Fibroblast of lung (primary cell): ENCODE data around the gene FADS6. TPM values are rescaled to one million over a fixed set of nuclear protein-coding genes. Genes with fewer than 3 reads are reported as not detected.

Experiments
- DNase-seq, 2 donors: peaks; one replicate each; pipeline versions ENCODE4 v3.0.0 to v3.0.0-alpha.2; 2010; ENCODE audit warnings: low read depth in 2 of 2
- H2AFZ ChIP-seq: 2 replicates; pipeline ENCODE4 v1.5.1; 2012; ENCODE audit warnings: low read length, control low read depth, inconsistent platforms
- H3K27ac ChIP-seq: 2 replicates; pipeline ENCODE4 v1.5.1; 2011; ENCODE audit warnings: low read length, control low read depth; ENCODE audit not compliant: insufficient read depth
- H3K27me3 ChIP-seq: 2 replicates; pipeline ENCODE4 v1.5.1; 2011; ENCODE audit warnings: mild to moderate bottlenecking, low read length; ENCODE audit not compliant: control insufficient read depth, insufficient read depth
- H3K36me3 ChIP-seq: 2 replicates; pipeline ENCODE4 v1.5.1; 2011; ENCODE audit warnings: low read length; ENCODE audit not compliant: control insufficient read depth, insufficient read depth
- H3K4me1 ChIP-seq: 2 replicates; pipeline ENCODE4 v1.5.1; 2011; ENCODE audit warnings: low read length; ENCODE audit not compliant: control insufficient read depth, insufficient read depth; ENCODE audit errors: extremely low read depth
- H3K4me2 ChIP-seq: 2 replicates; pipeline ENCODE4 v1.5.1; 2011; ENCODE audit warnings: low read length, control low read depth; ENCODE audit not compliant: insufficient read depth; ENCODE audit errors: extremely low read depth
- H3K4me3 ChIP-seq, 4 experiments: fragments of 200-600 bp in 1 of 4; sonication (generic) in 1 of 4; replicated peaks in 1 of 4; 2 replicates each; pipeline ENCODE4 v1.5.1; 2011 to 2016; ENCODE audit warnings: low read length in 4 of 4, low read depth in 3 of 4, mild to moderate bottlenecking in 3 of 4, control low read depth in 2 of 4, inconsistent platforms in 1 of 4, mixed read lengths in 1 of 4; ENCODE audit not compliant: insufficient read depth in 1 of 4; ENCODE audit errors: control extremely low read depth in 1 of 4
- H3K79me2 ChIP-seq: 2 replicates; pipeline ENCODE4 v1.5.1; 2012; ENCODE audit warnings: mild to moderate bottlenecking, low read length, inconsistent platforms; ENCODE audit not compliant: control insufficient read depth, insufficient read depth
- H3K9ac ChIP-seq: 2 replicates; pipeline ENCODE4 v1.5.1; 2011; ENCODE audit warnings: mild to moderate bottlenecking, low read length, control low read depth; ENCODE audit not compliant: insufficient read depth
- H3K9me3 ChIP-seq: 2 replicates; pipeline ENCODE4 v1.5.1; 2012; ENCODE audit warnings: low read depth, low read length; ENCODE audit not compliant: control insufficient read depth, insufficient read depth
- H4K20me1 ChIP-seq: 2 replicates; pipeline ENCODE4 v1.5.1; 2011; ENCODE audit warnings: low read length; ENCODE audit not compliant: control insufficient read depth, insufficient read depth; ENCODE audit errors: extremely low read depth
- EZH2 ChIP-seq: IDR thresholded peaks from 2 replicates; pipeline ENCODE4 v1.5.1; 2012; ENCODE audit warnings: low read length, control low read depth, mild to moderate bottlenecking; ENCODE audit errors: missing control alignments
- polyA plus RNA-seq, 2 donors: library from polyadenylated mRNA; depleted of rRNA in 1 of 2; stranded (reverse) in 1 of 2; unstranded in 1 of 2; fragments of >200 nt; gene quantifications; 2 replicates each; pipeline ENCODE4 v1.2.1, GENCODE V29; 2011 to 2012; ENCODE audit warnings: missing spikeins in 1 of 2
- total RNA-seq: library from RNA; depleted of rRNA; stranded (reverse); fragments of >200 nt; gene quantifications from 2 replicates; pipeline ENCODE4 v1.2.1, GENCODE V29; 2014
- TF ChIP-seq, protein P1 (sequence below), 2 donors: IDR thresholded peaks in 1 of 2; conservative IDR thresholded peaks in 1 of 2; 1 replicate in 1 of 2; 2 replicates in 1 of 2; pipeline ENCODE4 v1.5.1; 2011 to 2012; ENCODE audit warnings: low read length in 2 of 2, control low read depth in 1 of 2, inconsistent platforms in 1 of 2, low read depth in 1 of 2, mild to moderate bottlenecking in 1 of 2

The FADS6 gene
- total and polyA plus RNA-seq, 2 donors (not counting 1 experiment from before 2014, with no cell fraction given) = not detected

DNA sequence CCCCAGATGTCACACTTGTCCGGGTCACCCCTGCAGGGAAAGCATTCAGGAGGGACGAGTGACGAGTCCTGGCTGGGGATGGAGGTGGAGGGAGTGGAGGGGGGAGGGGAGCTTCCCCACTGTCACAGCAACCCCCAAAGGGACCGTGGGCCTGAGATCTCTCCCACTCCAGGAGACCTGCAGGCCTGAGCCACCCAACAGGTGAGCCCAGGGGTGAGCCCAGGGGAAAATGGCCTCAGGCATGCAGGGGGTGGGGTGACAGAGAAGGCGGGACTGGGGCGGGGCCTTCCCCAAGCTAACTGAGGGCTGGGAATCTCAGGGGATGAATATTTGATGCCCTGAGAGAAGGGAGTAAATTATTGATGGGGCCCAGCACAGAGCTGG lies 27.2 kb upstream of the FADS6 start:
- H3K27ac ChIP-seq = no peak overlapping the region
- H3K4me3 ChIP-seq = no peak overlapping the region
- peaks cover 39% of the 10 kb centered on the region for H3K27me3 ChIP-seq
- H3K4me2 ChIP-seq = no peak overlapping the region
- no peaks in the 10 kb centered on the region for H3K79me2 ChIP-seq
- no peak overlapping the region for H3K9ac ChIP-seq
- H3K9me3 ChIP-seq = no peaks in the 10 kb centered on the region
- H3K36me3 ChIP-seq = no peaks in the 10 kb centered on the region
- no peak overlapping the region for H2AFZ ChIP-seq
- TF ChIP-seq, protein P1, sequence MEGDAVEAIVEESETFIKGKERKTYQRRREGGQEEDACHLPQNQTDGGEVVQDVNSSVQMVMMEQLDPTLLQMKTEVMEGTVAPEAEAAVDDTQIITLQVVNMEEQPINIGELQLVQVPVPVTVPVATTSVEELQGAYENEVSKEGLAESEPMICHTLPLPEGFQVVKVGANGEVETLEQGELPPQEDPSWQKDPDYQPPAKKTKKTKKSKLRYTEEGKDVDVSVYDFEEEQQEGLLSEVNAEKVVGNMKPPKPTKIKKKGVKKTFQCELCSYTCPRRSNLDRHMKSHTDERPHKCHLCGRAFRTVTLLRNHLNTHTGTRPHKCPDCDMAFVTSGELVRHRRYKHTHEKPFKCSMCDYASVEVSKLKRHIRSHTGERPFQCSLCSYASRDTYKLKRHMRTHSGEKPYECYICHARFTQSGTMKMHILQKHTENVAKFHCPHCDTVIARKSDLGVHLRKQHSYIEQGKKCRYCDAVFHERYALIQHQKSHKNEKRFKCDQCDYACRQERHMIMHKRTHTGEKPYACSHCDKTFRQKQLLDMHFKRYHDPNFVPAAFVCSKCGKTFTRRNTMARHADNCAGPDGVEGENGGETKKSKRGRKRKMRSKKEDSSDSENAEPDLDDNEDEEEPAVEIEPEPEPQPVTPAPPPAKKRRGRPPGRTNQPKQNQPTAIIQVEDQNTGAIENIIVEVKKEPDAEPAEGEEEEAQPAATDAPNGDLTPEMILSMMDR (conservative IDR thresholded peaks at IDR 0.05 in 1 of 2, IDR thresholded peaks at IDR 0.05 in 1 of 2; ENCODE audit: low read depth in 1 of 2, low read length in 2 of 2) = no peak
- TF ChIP-seq EZH2 = no peak
- DNase-seq = no peak
- no peaks in the 10 kb centered on the region for H4K20me1 ChIP-seq
- no peaks in the 10 kb centered on the region for H3K4me1 ChIP-seq

DNA sequence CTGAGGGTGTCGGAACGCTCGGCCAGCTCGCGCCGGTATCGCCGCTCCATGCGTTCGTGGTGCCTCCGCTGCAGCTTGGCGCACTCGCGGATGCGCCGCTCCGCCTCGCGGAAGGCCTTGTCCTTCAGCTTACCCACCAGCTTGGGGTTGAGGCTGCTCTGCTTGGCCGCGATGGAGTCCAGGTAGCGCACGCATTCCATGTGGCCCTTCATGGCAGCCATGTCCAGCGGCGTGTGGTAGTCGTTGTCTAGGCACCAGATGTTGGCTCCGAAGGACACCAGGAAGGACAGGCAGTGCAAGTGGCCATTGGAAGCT lies 26.8 kb upstream of the FADS6 start:
- DNase-seq = no peak
- Histone ChIP-seq H3K27ac (no peak overlapping the region), H2AFZ (no peak overlapping the region), H3K4me2 (no peak overlapping the region), H3K9me3 (no peaks in the 10 kb centered on the region), H3K9ac (no peak overlapping the region), H3K79me2 (no peaks in the 10 kb centered on the region), H3K27me3 (peaks cover 35% of the 10 kb centered on the region), H3K4me3 (no peak overlapping the region), H3K36me3 (no peaks in the 10 kb centered on the region), H3K4me1 (no peaks in the 10 kb centered on the region), H4K20me1 (no peaks in the 10 kb centered on the region)
- TF ChIP-seq EZH2 = no peak
- TF ChIP-seq, protein P1 (conservative IDR thresholded peaks at IDR 0.05 in 1 of 2, IDR thresholded peaks at IDR 0.05 in 1 of 2; ENCODE audit: low read depth in 1 of 2, low read length in 2 of 2) = no peak

DNA sequence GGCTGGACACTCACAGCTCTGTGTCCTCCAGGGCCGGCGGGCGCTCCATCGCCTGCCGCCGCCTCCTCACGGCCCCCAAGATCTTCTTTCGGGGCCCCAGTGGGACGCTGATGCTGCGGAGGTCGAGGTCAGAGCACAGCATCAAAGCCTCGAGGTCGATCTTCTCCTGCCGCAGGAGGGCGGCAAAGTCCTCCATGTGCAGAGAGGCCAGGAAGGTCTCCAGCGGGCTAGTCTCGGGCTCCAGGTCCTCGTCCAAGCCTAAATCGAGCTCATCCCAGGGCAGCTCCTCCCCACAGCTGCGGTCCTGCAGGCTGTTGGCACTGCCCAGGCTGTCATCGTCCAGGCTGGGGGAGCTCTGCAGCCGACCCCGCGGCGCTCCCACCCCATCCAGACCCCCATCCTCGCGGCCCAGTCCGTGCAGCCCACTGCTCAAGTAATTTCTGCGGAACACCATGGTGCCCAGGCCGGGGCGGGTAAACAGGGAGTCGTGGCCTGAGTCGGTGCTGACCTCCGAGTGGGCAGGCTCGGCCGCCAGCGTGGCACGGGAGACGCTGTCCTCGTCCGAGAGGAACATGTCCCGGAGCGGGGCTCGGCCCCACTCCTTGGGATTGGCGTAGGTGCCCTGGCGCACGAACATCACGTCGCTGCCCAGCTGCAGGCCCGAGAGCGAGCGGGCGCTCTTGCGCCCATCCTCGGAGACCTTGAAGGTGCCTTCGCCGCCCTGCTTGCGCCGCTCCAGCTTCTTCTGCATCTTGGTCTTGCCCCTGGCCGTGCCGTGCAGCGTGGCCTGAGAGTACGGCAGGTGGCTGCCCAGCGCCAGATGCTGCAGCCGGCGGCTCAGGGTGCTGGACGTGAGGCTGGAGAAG lies 26.2 kb upstream of the FADS6 start:
- peaks cover 29% of the 10 kb centered on the region for H3K27me3 ChIP-seq
- no peak overlapping the region for H2AFZ ChIP-seq

More for the DNA sequence above, 26.2 kb upstream of the FADS6 start:
- H3K4me3 ChIP-seq = no peak overlapping the region
- no peak overlapping the region for H3K27ac ChIP-seq
- TF ChIP-seq, protein P1 (conservative IDR thresholded peaks at IDR 0.05 in 1 of 2, IDR thresholded peaks at IDR 0.05 in 1 of 2; ENCODE audit: low read depth in 1 of 2, low read length in 2 of 2) = peak in 1 of 2 donors; percentile 25
- TF ChIP-seq EZH2 = no peak
- no peaks in the 10 kb centered on the region for H3K79me2 ChIP-seq
- no peaks in the 10 kb centered on the region for H4K20me1 ChIP-seq
- DNase-seq = peak in 1 of 2 donors; percentile 6
- no peak overlapping the region for H3K4me2 ChIP-seq
- no peaks in the 10 kb centered on the region for H3K4me1 ChIP-seq
- H3K9ac ChIP-seq = no peak overlapping the region
- no peaks in the 10 kb centered on the region for H3K36me3 ChIP-seq
- no peaks in the 10 kb centered on the region for H3K9me3 ChIP-seq
